Trophoblast cell (in vitro differentiated cells and primary cell): ENCODE measurements around the gene NUP210. TPM values are rescaled to one million over a fixed set of nuclear protein-coding genes. Genes with fewer than 3 reads are reported as not detected.
A peak's percentile ranks its signal among the peaks of the same experiment; 100 is the strongest.

Source experiments
- DNase-seq, 2 donors: peaks; one replicate each; pipeline ENCODE4 v3.0.0-alpha.2; 2016
- H2AFZ ChIP-seq: 2 replicates; pipeline ENCODE4 v1.6.1; 2013; ENCODE audit warnings: low read length, moderate library complexity, mild to moderate bottlenecking; ENCODE audit not compliant: insufficient read depth, poor library complexity
- H2AK5ac ChIP-seq: 2 replicates; pipeline ENCODE4 v1.6.1; 2013; ENCODE audit warnings: mild to moderate bottlenecking, low read length
- H2BK120ac ChIP-seq: 2 replicates; pipeline ENCODE4 v1.6.1; 2013; ENCODE audit warnings: low read length, mild to moderate bottlenecking, moderate library complexity; ENCODE audit not compliant: insufficient read depth, poor library complexity
- H2BK12ac ChIP-seq: 2 replicates; pipeline ENCODE4 v1.6.1; 2013; ENCODE audit warnings: mild to moderate bottlenecking, low read length, moderate library complexity
- H2BK5ac ChIP-seq: 2 replicates; pipeline ENCODE4 v1.6.1; 2013; ENCODE audit warnings: low read length, low read depth, moderate library complexity, mild to moderate bottlenecking; ENCODE audit not compliant: poor library complexity
- H3K14ac ChIP-seq: 2 replicates; pipeline ENCODE4 v1.6.1; 2013; ENCODE audit warnings: mild to moderate bottlenecking, low read length
- H3K18ac ChIP-seq: 2 replicates; pipeline ENCODE4 v1.6.1; 2013; ENCODE audit warnings: mild to moderate bottlenecking, low read length
- H3K23ac ChIP-seq: 2 replicates; pipeline ENCODE4 v1.6.1; 2013; ENCODE audit warnings: low read length
- H3K27ac ChIP-seq: 2 replicates; pipeline ENCODE4 v1.5.1; 2013; ENCODE audit warnings: low read depth, mild to moderate bottlenecking, inconsistent platforms, low read length, moderate library complexity
- H3K27me3 ChIP-seq: 2 replicates; pipeline ENCODE4 v1.6.1; 2013; ENCODE audit warnings: inconsistent platforms, mild to moderate bottlenecking, low read length, moderate library complexity; ENCODE audit not compliant: insufficient read depth
- H3K36me3 ChIP-seq, 2 experiments: 1 replicate in 1 of 2; 2 replicates in 1 of 2; pipeline ENCODE4 v1.6.1; 2013; ENCODE audit warnings: low read length in 2 of 2, mild to moderate bottlenecking in 2 of 2, moderate library complexity in 1 of 2; ENCODE audit not compliant: insufficient read depth in 2 of 2, control insufficient read depth in 1 of 2
- H3K4ac ChIP-seq: 2 replicates; pipeline ENCODE4 v1.6.1; 2013; ENCODE audit warnings: low read depth, mild to moderate bottlenecking, low read length, moderate library complexity
- H3K4me1 ChIP-seq, 2 experiments: 1 replicate in 1 of 2; 2 replicates in 1 of 2; pipeline ENCODE4 v1.6.1; 2013; ENCODE audit warnings: low read length in 2 of 2, mild to moderate bottlenecking in 2 of 2, moderate library complexity in 1 of 2; ENCODE audit not compliant: insufficient read depth in 2 of 2, control insufficient read depth in 1 of 2
- H3K4me2 ChIP-seq: 2 replicates; pipeline ENCODE4 v1.6.1; 2013; ENCODE audit warnings: inconsistent platforms, mild to moderate bottlenecking, low read length, moderate library complexity
- H3K4me3 ChIP-seq: 2 replicates; pipeline ENCODE4 v1.5.1; 2013; ENCODE audit warnings: mild to moderate bottlenecking, low read depth, low read length, inconsistent platforms
- H3K79me1 ChIP-seq: one replicate; pipeline ENCODE4 v1.6.1; 2013; ENCODE audit warnings: low read length
- H3K79me2 ChIP-seq: 2 replicates; pipeline ENCODE4 v1.6.1; 2013; ENCODE audit warnings: low read length, mild to moderate bottlenecking; ENCODE audit not compliant: control insufficient read depth, insufficient read depth, poor library complexity
- H3K9ac ChIP-seq: 2 replicates; pipeline ENCODE4 v1.6.1; 2013; ENCODE audit warnings: mild to moderate bottlenecking, low read length
- H3K9me3 ChIP-seq: 2 replicates; pipeline ENCODE4 v1.6.1; 2013; ENCODE audit warnings: low read depth, mild to moderate bottlenecking, control low read depth, inconsistent platforms, low read length; ENCODE audit not compliant: insufficient read depth
- H4K12ac ChIP-seq: 2 replicates; pipeline ENCODE4 v1.6.1; 2013; ENCODE audit warnings: low read depth, mild to moderate bottlenecking, low read length, moderate library complexity
- H4K8ac ChIP-seq: 2 replicates; pipeline ENCODE4 v1.6.1; 2013; ENCODE audit warnings: low read depth, mild to moderate bottlenecking, low read length, moderate library complexity
- H4K91ac ChIP-seq: one replicate; pipeline ENCODE4 v1.6.1; 2013; ENCODE audit warnings: low read depth, mild to moderate bottlenecking, low read length, moderate library complexity
- WGBS: extraction: QIAGEN DNeasy Blood & Tissue Kit; methylation state at CpG from one replicate; pipeline ENCODE4 v1.1.7; 2013; ENCODE audit warnings: missing lambda C conversion rate; ENCODE audit not compliant: insufficient read length, insufficient coverage; ENCODE audit errors: extremely low coverage; 5-methylcytosine and 5-hydroxymethylcytosine counted together
- polyA plus RNA-seq: library from polyadenylated mRNA; stranded (reverse); fragments of 200-250 nt; gene quantifications from 2 replicates; pipeline ENCODE4 v1.2.3, GENCODE V29; 2013

The NUP210 gene
- 5.4 and 5.8 TPM in 2 replicates for polyA plus RNA-seq

- Histone ChIP-seq H3K4me3 (peak within 1 kb of the TSS; percentile 76), H2AFZ (peak within 1 kb of the TSS; percentile 56), H4K12ac (no peak within 1 kb of the TSS), H3K79me2 (no peaks in the 10 kb centered on the region), H3K4me1 (peaks cover 0 to 7% of the 10 kb centered on the region in 2 experiments), H3K27me3 (peaks cover 7% of the 10 kb centered on the region), H3K9ac (peak within 1 kb of the TSS; percentile 41), H3K23ac (no peak within 1 kb of the TSS), H3K14ac (peak within 1 kb of the TSS; percentile 36), H2BK5ac (no peak within 1 kb of the TSS), H3K18ac (no peak within 1 kb of the TSS), H2BK120ac (no peak within 1 kb of the TSS), H3K4ac (no peak within 1 kb of the TSS), H3K36me3 (no peaks in the 10 kb centered on the region), H2BK12ac (no peak within 1 kb of the TSS), H3K79me1 (no peaks in the 10 kb centered on the region), H4K91ac (no peak within 1 kb of the TSS), H3K9me3 (no peaks in the 10 kb centered on the region), H3K27ac (no peak within 1 kb of the TSS), H4K8ac (peak within 1 kb of the TSS; percentile 8), H3K4me2 (peak within 1 kb of the TSS; percentile 100), H2AK5ac (no peak within 1 kb of the TSS)
- DNase-seq: peak in 1 of 2 donors; percentile 23
- WGBS: no CpG with 5 or more reads among the region's 90 CpGs
These were observed at the start of gene NUP210 for GRCh38 chr3:13420045-13420830. Gene NUP210, minus strand, starts transcription at chr3:13420322. Its CDS starts 96 bp downstream, at chr3:13420226.

GRCh38 chr3:13466781-13467180 lies 46.7 kb upstream of the NUP210 start:
- no CpG with 5 or more reads among the region's 4 CpGs for WGBS

GRCh38 chr3:13465236-13465873 lies 45.2 kb upstream of the NUP210 start:
- no CpG with 5 or more reads among the region's 4 CpGs for WGBS
- H2BK12ac ChIP-seq: no peak overlapping the region
- no peak overlapping the region for H3K9ac ChIP-seq
- H3K23ac ChIP-seq: no peak overlapping the region
- no peak overlapping the region for H3K4ac ChIP-seq
- H3K4me3 ChIP-seq: no peak overlapping the region
- H3K36me3 ChIP-seq: no peaks in the 10 kb centered on the region
- H3K18ac ChIP-seq: no peak overlapping the region
- H3K27me3 ChIP-seq: no peaks in the 10 kb centered on the region
- H2AFZ ChIP-seq: no peak overlapping the region
- H2AK5ac ChIP-seq: no peak overlapping the region
- no peak for DNase-seq
- no peak overlapping the region for H4K91ac ChIP-seq
- no peaks in the 10 kb centered on the region for H3K79me2 ChIP-seq
- H2BK120ac ChIP-seq: no peak overlapping the region
- no peak overlapping the region for H4K8ac ChIP-seq
- H4K12ac ChIP-seq: no peak overlapping the region
- H3K79me1 ChIP-seq: no peaks in the 10 kb centered on the region
- no peak overlapping the region for H3K27ac ChIP-seq
- H3K9me3 ChIP-seq: no peaks in the 10 kb centered on the region
- no peak overlapping the region for H3K14ac ChIP-seq
- H3K4me1 ChIP-seq: no peaks in the 10 kb centered on the region
- no peak overlapping the region for H3K4me2 ChIP-seq
- H2BK5ac ChIP-seq: no peak overlapping the region

More at GRCh38 chr3:13466781-13467180, 46.7 kb upstream of the NUP210 start:
- no peak overlapping the region for H3K23ac ChIP-seq
- H2BK120ac ChIP-seq: no peak overlapping the region
- H3K14ac ChIP-seq: no peak overlapping the region
- H2AFZ ChIP-seq: no peak overlapping the region
- H4K91ac ChIP-seq: no peak overlapping the region
- H3K79me1 ChIP-seq: no peaks in the 10 kb centered on the region
- no peak overlapping the region for H4K8ac ChIP-seq
- no peak overlapping the region for H4K12ac ChIP-seq
- no peaks in the 10 kb centered on the region for H3K27me3 ChIP-seq
- no peaks in the 10 kb centered on the region for H3K4me1 ChIP-seq
- H3K4me3 ChIP-seq: no peak overlapping the region
- H3K79me2 ChIP-seq: no peaks in the 10 kb centered on the region
- no peak overlapping the region for H3K18ac ChIP-seq
- no peak overlapping the region for H2AK5ac ChIP-seq
- no peak overlapping the region for H2BK5ac ChIP-seq
- H3K27ac ChIP-seq: no peak overlapping the region
- DNase-seq: no peak
- H3K9me3 ChIP-seq: peaks cover 2% of the 10 kb centered on the region
- no peak overlapping the region for H3K9ac ChIP-seq
- H2BK12ac ChIP-seq: no peak overlapping the region
- H3K4ac ChIP-seq: no peak overlapping the region
- no peak overlapping the region for H3K4me2 ChIP-seq
- no peaks in the 10 kb centered on the region for H3K36me3 ChIP-seq

GRCh38 chr3:13463618-13464400 lies 43.7 kb upstream of the NUP210 start:
- Histone ChIP-seq H3K27ac (no peak overlapping the region), H3K9ac (peak overlapping the region; percentile 36), H3K4me1 (no peaks in the 10 kb centered on the region), H3K79me1 (no peaks in the 10 kb centered on the region), H3K14ac (no peak overlapping the region), H2BK120ac (no peak overlapping the region), H2BK5ac (no peak overlapping the region), H4K8ac (no peak overlapping the region), H3K36me3 (no peaks in the 10 kb centered on the region), H3K4me2 (no peak overlapping the region), H3K23ac (no peak overlapping the region), H3K18ac (no peak overlapping the region), H2AFZ (no peak overlapping the region), H4K12ac (no peak overlapping the region), H3K79me2 (no peaks in the 10 kb centered on the region), H4K91ac (no peak overlapping the region), H2BK12ac (no peak overlapping the region), H3K4me3 (no peak overlapping the region), H3K9me3 (no peaks in the 10 kb centered on the region), H3K4ac (no peak overlapping the region), H3K27me3 (peaks cover 2% of the 10 kb centered on the region), H2AK5ac (no peak overlapping the region)
- DNase-seq: peak; percentile 86 to 94
- WGBS: no CpG with 5 or more reads among the region's 11 CpGs
